GM12874 (cell line): ENCODE results near the gene RPUSD1.

Experiments
- TF ChIP-seq, protein P1 (sequence below): IDR thresholded peaks from 2 replicates; pipeline ENCODE4 v1.5.1; 2011; ENCODE audit warnings: low read depth, mild to moderate bottlenecking, control low read depth, low read length, moderate library complexity; ENCODE audit not compliant: insufficient read depth

The RPUSD1 gene

DNA sequence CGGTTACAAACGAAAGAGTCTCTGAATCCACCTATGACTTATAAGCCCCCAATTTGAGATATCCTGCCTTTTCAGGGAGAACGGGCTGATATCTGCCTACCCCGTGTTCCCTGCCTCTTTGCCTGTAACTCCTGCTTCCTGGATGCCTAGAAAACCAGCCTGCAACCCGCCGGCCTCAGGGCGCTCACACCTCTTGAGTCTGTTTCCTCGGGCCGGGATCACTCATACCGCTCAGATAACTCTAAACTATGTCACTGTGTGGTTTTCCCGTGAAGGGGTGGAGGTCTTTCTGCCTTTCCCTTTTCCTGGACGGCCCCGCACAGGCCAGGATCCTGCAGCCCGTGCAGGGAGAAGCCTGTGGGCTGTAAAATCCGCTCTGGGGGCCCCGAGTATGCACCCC, 10.4 kb downstream of the RPUSD1 start:
- TF ChIP-seq, protein P1, sequence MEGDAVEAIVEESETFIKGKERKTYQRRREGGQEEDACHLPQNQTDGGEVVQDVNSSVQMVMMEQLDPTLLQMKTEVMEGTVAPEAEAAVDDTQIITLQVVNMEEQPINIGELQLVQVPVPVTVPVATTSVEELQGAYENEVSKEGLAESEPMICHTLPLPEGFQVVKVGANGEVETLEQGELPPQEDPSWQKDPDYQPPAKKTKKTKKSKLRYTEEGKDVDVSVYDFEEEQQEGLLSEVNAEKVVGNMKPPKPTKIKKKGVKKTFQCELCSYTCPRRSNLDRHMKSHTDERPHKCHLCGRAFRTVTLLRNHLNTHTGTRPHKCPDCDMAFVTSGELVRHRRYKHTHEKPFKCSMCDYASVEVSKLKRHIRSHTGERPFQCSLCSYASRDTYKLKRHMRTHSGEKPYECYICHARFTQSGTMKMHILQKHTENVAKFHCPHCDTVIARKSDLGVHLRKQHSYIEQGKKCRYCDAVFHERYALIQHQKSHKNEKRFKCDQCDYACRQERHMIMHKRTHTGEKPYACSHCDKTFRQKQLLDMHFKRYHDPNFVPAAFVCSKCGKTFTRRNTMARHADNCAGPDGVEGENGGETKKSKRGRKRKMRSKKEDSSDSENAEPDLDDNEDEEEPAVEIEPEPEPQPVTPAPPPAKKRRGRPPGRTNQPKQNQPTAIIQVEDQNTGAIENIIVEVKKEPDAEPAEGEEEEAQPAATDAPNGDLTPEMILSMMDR, result no peak

DNA sequence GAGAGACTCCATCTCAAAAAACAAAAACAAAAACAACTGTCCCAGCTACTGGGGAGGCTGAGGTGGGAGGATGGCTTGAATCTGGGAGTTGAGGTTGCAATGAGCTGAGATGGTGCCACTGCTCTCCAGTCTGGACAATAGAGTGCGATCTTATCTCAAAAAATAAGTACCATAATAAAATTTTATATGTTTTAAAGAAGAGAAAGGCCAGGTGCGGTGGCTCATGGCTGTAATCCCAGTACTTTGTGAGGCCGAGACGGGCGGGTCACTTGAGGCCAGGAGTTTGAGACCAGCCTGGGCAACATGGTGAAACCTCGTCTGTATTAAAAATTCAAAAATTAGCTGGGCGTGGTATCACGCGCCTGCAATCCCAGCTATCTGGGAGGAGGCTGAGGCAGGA, 11.4 kb downstream of the RPUSD1 start:
- TF ChIP-seq, protein P1, result no peak

DNA sequence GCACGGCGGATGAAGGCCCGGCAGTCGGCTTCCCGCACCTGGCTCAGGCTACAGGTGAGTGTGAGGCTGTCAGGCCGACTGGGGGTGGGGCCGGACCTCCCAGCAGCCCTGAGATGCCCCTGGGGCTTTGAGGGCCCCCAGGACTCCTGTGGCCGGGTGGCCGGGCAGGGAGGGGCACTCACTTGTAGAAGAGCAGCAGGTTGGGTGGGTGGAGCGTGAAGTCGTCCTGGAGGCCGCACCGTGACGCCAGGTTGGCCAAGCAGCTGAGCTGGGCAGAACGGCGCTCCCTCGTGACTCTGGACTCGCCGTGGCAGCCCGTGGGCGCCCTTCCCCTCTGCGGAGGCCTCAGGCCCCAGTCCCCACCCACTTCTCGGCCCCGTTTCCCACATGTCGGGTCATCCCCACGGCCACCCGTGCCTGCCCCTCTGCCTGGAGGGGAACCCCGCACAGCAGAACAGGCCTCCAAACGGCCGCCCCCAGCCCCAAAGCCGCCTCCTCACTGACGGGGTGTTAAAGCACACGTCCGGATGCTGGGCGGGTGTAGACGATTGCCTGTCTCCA, 12.9 kb downstream of the RPUSD1 start:
- TF ChIP-seq, protein P1, result no peak

DNA sequence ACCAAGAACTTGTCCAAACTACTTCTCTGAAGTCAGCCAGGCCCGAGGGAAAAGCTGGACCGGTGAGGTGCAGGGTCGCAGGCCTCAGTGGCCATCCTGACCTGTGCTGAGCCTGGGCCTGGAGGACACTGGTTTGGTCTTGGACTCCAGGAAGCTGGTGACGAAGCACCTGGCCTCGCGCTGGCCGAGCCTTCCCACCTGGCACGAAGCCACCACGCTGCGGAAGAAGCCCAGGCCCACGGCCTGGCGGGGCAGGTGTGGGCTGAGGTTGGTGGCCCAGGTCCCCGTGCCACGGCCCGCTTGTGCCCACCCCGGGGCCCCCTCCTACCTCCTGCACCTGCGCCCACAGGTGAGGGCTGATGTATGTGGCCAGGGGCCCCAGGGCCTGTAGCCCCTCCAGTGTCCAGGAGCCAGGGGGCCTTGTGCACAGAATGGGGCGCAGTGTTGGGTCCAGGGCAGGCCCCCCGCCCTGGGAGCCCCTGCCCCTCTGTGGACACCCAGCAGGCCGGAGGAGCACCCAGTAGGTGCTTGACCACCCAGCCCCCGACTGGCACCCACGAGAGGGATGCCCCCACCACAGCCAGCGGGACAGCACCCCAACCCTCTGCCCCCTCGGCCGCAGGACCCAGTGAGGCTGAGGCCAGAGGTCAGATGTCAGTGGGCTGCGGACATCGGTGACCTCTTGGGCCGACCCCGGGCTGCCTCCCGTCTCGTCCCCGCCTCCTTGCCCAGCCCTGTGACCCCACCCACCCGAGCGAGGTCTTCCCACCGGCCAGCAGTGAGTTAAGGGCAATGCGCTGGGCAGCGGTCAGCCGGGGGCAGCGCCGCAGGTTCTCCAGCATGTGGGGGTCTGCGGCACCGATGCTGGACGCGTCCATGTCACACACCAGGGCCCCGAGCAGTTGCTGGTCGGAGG, 13.8 kb downstream of the RPUSD1 start:
- TF ChIP-seq, protein P1, result no peak

DNA sequence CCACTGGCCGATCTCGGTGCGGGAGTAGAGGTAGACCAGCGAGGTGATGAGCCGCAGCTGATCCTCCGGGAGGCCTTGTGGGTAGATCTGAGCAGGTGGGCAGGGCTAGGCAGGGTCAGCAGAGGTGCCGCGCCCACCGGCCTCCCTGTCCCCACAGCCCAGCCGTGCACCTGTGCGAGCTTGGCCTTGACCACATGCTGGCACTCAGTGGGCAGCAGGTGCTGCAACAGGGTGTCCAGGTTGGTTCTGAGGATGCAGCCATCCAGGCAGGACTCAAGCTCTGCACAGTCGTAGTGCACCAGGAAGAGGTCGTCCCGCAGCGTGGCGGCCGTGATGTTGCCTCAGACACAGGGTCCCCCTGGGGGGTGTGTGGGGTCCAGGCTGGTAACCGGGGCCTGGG, 15.2 kb downstream of the RPUSD1 start:
- TF ChIP-seq, protein P1, result no peak

DNA sequence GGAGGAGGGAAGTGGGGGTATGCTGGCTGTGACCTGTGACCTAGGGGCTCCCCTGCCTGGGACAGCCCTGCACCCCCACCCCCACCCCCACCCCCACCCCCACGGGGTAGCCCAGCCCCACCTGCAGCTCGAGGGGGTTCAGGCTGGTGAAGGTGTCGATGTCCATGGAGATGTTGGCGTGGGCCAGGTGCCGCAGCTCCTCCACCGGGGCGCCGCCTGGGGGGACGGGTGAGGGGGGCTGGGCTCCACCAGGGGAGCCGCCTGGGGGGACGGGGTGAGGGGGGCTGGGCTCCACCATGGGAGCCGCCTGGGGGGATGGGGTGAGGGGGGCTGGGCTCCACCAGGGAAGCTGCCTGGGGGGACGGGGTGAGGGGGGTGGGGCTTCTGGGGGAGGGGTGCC, 17.8 kb downstream of the RPUSD1 start:
- TF ChIP-seq, protein P1, result no peak

DNA sequence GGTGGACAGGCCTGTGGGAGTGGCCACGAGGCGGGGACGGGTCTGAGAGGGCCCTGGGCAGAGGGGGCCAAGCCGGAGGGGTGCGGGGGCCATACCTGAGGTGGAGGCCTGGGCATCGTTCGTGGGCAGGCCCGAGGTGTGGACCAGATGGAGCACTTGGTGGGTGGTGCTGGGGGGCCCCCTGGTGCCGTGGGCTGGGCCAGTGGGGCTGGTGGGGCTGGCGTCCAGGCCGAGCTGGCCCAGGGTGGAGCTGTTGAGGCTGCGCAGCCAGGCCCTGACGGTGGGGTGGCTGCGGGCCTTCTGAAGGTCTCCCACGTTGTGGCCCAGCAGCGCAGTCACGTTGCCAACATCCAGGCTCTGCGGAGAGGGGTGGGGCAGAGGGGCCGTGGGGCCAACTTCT, 18.2 kb downstream of the RPUSD1 start:
- TF ChIP-seq, protein P1, result no peak
